ENCODE results near the gene ZBED4. TPM values are rescaled to one million over a fixed set of nuclear protein-coding genes. Genes with fewer than 3 reads are reported as not detected.

ZBED4 gene
- total and polyA plus RNA-seq, 2 experiments from 2014 or later, result 8.5 to 31.9 TPM

GRCh38 chr22:49879871-49880270, 26.2 kb downstream of the ZBED4 start:
- no peak for DNase-seq (ENCODE audit: low spot score)
- Histone ChIP-seq H3K4me2 (no peak overlapping the region), H3K4me3 (no peak overlapping the region), H3K79me2 (replicated peaks; ENCODE audit: insufficient read depth) (peaks cover 79% of the 10 kb centered on the region), H3F3A (replicated peaks; ENCODE audit: low read depth) (no peaks in the 10 kb centered on the region), H4K20me1 (replicated peaks; ENCODE audit: insufficient read depth) (peaks cover 31% of the 10 kb centered on the region), H3K27me3 (ENCODE audit: insufficient read depth) (no peaks in the 10 kb centered on the region), H3K36me3 (ENCODE audit: insufficient read depth) (no peaks in the 10 kb centered on the region; the same call in 1 of the 2 replicates), H3K9me2 (ENCODE audit: insufficient read depth) (no peaks in the 10 kb centered on the region), H2AFZ (no peak overlapping the region), H3K27ac (ENCODE audit: low read depth) (0 out of 2 replicates have a peak overlapping the region, but pooled peaks have one; percentile 74), H3K4me1 (ENCODE audit: insufficient read depth) (no peaks in the 10 kb centered on the region)
- Mint-ChIP-seq H3K4me3 (no peak overlapping the region), H3K27me3 (ENCODE audit: insufficient read depth, low read depth, poor library complexity) (peaks cover 6% of the 10 kb centered on the region), H3K9me3 (peaks cover 18% of the 10 kb centered on the region), H3K27ac (peak overlapping the region; percentile 37; the same call in 1 of the 2 replicates), H3K36me3 (ENCODE audit: low read depth) (peaks cover 55% of the 10 kb centered on the region), H3K4me1 (peaks cover 10% of the 10 kb centered on the region; the same call in 2 of the 3 replicates)
- no peak for ATAC-seq
- TF ChIP-seq ZNF462 (CRISPR knock-in tag; IDR thresholded peaks at IDR 0.05), result no peak
- no peak for TF ChIP-seq POLR2AphosphoS5 (IDR thresholded peaks at IDR 0.05; ENCODE audit: low read depth)
- TF ChIP-seq STAT1 (IDR thresholded peaks at IDR 0.05; ENCODE audit: unreplicated experiment), result no peak
- no peak for TF ChIP-seq JUNB (IDR thresholded peaks at IDR 0.05; ENCODE audit: unreplicated experiment)
- no peak for TF ChIP-seq NANOG (IDR thresholded peaks at IDR 0.05; ENCODE audit: borderline replicate concordance)
- no peak for TF ChIP-seq REST (IDR thresholded peaks at IDR 0.05; ENCODE audit: unreplicated experiment)
